HPDE6-E6E7 (cell line): ENCODE data around the gene CHCHD6.

ENCODE experiments used
- DNase-seq: peaks from one replicate; pipeline ENCODE4 v3.0.0; 2011; ENCODE audit warnings: missing footprints; ENCODE audit errors: extremely low spot score

Gene CHCHD6

DNA sequence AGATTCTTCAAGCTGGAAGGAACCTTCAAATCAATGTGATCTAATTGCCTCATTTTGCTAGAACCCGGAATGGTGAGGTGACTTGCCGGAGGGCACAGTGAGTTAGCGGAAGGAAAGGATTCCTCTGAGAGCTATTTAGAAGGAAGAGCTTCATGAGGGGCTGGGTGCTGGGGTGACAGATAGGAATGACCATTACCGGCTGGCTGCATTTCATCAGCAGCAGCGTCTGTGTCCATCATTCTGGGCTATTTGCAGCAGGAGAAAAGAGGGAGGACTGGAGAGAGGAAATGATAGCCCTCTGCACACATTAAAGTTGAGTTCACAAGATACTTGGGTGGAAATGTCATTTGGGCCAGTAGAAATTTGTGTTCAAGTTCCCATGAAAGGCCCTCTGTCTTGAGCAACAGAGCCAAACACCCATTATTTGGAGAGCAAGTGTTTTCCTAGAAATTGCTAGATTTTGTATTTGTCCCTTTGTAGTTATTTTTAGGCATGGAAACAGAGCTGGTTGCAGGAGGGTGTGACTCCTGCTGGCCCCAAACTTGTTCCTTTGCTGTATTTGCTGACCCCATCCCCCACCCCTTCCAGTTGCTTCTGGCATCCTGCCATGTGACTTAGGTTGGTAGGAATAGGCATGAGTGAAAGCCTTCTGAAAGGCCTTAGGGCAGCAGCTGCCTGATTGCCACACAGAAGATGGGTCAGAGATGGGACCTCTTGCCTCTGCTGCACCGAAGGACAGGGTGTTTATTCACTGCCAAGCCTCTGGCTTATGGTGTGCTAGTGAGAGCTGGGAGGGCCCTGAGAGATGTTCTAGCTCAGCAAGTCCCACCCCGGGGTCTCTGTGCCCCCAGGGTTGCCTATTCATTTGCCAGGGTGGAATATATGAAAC, 191.4 kb downstream of the CHCHD6 start:
- peak; percentile 60 for DNase-seq

DNA sequence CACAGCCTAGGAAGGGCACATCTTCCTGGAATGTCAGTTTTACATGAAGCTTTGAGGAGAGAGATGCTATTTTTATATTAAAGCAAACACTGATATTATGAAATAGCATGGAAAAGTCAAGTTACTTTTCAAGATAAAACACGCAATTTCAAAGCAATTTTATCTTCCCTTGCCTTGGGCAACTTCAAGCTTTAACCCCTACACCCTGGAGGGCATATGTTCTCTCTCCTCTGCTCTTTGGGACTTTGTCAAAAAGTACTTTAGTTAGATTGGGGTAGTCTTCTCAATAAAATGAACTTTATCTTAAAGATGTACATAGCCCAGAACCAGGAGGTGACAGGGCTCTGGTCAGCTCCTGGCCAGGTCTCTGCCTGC, 192.0 kb downstream of the CHCHD6 start:
- no peak for DNase-seq

DNA sequence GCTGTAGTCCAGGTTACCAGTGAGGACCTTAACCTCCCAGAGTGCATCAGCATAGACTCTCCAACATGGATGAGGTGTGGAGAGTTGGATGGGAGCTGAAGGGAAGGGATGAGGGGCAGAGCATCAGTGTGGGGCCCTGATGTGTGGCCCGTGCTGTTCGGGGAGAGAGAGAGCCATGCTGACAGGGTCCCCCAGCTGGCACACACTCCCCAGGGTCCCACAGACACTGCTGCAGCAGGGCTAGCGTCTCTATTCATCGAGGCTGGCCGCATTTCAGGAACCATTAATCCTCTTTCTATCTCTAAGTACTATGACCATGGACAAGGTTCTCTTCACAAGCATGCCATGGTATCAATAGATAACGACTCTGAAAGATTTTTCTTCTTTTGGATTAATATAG, 192.9 kb downstream of the CHCHD6 start:
- DNase-seq: no peak

DNA sequence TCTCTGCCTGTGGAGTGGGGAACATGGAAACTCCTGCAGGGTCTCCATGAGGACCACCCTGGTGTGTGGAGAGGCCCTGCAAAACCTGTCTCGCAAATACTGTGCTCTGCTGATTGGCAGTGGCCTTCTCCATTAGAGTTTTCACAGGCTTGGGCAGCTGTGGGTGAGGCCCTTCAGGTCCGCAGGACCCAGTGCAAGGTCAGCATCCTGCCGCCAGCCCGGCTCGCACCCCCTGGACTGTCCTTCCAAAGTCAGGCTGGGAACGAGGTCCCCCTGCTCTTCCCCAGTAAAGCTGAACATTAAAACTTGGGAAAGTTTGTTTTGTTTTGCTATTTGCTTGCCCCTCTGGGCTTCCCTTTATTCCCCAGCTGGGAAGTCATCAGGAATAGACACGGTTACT, 193.9 kb downstream of the CHCHD6 start:
- DNase-seq: no peak

DNA sequence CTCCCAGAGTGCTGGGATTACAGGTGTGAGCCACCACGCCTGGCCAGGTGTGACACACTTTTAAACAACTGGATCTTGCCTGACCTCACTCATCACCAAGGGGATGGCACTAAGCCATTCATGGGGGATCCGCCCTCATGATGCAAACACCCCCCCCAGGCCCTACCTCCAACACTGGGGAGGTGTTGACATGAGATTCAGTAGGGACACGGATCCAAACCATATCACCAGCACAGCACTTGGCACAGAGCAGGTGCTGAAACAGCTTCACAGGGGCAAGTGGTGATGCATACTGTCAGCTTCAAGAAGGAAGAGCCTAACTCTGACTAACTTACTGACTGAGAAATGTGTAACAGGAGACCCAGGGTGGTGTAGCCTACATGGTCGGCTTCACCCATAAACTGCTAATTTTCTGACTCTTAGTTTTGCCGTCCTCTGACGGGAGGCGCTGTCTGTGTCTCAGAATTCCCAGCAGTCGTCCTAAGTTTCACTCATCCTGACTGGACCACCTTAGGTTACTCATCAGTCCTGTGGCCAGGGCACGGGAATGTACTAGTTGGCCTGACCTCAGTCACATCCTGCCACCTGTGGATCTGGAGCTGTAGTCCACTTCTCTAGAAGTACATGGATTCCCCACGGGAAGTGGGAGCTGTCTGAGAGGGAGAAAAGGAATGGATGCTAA, 197.0 kb downstream of the CHCHD6 start:
- no peak for DNase-seq

DNA sequence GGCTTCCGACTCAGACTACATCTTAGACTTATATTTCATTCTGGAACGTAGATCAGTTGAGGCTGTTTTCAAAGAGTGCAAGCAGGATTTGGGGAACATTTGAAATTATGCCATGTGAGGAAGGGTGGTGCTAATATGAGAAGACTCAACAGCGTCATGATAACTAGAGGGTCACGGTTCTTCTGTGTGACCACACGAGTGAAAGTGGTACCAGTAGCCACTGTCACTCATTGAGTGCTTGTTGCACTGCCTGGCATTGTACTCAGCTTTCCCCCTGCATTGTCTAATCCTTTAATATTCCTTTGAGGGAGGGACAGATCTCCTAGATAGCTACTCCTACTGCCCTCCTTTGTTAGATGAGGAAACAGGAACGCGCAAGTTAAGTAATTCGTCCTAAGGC, 197.6 kb downstream of the CHCHD6 start:
- no peak for DNase-seq

DNA sequence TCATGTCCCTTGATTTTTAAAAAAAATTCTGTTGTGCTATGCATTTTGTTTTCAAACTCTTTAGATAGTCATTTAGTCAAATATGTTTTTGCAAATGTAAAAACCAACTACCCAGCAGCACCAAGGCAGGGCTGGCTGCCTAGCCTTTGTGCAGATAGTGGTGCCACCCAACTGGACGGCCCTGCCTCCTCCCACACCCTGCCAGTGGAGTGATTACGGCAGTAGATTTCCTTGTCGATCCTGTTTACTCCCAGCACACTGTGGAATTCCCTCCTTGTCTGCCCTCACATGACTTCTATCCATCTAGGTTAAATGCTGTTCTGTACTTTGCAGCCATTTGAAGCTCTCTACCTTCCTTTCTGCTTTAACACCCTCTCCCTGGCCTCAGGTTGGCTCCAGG, 199.5 kb downstream of the CHCHD6 start:
- no peak for DNase-seq

DNA sequence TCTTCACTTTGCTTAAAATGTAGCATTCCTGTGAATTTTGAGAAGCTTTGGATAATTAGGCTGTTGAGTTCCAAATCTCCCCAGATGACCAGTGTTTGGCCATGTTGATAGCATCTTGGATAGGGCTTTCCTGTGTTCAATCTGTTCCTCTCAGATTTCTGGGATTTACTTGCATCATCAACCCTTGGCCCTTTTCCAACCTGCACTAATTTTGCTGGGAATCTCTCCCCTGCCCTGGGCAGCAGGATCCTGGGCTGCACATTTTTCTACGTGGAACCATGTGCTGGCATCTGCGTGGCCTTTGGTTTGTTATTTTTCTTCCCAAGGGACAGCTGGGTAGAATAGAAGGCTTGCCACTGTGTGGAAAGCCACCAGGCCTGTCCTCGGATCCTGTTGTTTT, 203.5 kb downstream of the CHCHD6 start:
- DNase-seq: no peak

DNA sequence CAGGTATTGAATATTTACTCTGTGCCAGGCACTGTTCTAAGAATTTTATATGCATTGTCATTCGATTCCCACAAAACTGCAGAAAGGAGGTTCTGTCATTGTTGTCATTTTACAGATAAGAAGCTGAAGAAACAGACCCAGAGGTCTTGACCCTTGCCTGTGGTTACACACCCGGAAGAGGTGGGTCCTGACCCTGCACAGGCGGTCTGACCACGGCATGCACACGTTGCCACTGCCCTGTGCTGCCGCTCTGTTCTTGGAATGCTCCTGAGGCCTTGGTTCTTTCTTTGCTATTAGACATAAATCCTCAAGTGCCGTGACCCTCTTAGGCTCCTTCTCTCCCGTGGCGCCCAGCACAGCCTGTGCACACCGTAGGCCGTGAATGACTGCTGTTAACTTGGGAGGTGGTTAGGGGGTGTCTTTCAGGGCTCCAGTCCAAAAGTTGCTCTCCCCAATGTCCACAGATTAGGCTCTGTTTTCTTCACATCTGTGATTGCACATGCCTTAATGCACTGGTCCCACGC, 204.8 kb downstream of the CHCHD6 start:
- DNase-seq: no peak

DNA sequence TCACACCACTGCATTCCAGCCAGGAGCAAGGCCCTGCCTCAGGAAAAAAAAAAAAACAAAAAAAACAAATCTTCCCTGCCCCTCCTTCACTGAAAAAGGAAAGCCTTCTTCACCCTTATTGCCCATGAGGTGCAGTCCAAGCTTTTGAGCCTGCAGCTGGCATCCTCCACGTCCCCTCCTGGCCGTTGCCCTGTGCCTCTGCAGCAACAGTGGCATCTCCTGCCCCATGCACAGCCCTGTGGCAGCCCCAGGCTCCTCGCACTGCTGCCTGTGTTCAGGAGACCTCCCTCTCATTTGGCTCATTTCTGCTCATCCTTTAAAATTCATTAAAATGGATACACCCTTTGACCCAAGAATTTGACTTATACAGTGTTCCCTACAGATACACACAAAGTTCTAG, 206.2 kb downstream of the CHCHD6 start:
- no peak for DNase-seq

DNA sequence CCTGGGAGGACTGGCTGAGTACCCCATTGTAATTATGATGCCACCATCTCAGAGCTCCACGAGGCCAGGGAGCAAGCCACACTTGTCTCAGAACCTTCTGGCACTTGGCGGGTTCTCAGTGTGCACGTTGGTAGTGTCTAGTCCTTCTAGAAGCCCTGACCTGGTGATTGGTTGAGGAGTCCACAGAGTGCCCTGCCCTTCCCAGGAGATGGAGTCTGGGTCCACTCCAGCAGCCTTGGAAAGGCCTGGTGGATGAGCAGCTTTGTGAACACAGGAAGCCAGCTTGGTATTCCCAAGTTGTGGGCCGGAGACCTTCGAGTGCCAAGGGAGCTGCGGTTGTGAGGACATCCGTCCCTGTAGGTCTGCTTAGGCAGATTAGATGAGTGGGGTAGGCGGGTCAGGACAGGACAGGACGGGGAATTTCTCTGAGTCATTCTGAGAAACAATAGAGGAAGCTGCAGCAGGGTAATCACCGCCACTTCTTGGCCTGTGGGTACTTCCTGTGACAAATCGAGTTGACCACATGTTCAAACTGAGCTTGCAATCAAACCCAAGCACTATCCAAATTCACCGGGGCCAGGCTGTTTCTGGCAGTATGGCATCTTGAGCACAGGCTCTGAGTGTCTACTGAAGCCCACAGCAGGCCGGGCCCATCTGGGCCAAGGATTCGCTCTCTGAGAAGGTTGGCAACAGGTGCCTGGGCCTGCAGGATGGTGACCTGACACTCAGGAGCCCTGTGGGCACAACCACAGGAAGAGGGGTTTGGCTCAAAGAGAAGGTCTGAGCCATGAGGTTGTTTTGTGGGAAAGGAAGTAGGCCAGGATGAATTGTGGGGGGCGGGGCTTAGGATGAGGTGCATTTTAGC, 207.4 kb downstream of the CHCHD6 start:
- peak; percentile 96 for DNase-seq

DNA sequence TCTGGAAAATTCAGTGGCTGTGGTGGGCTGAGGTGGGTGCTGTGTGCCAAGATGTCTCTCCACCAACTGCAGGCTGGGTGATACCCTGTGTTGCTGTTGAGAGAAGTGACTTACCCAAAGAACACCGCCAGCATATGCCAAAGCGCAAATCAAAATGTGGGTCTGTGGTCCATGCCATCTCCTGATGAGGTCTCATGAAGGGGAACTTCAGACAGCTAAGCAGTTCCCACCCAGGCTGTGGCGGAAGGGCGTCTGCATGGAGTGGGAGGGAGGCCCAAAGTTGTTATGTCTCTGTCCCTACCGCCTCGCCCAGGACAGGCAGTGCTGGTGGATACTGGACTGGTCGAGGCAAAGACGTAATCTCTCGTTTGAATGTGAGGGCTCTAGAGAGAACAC, 208.0 kb downstream of the CHCHD6 start:
- no peak for DNase-seq

DNA sequence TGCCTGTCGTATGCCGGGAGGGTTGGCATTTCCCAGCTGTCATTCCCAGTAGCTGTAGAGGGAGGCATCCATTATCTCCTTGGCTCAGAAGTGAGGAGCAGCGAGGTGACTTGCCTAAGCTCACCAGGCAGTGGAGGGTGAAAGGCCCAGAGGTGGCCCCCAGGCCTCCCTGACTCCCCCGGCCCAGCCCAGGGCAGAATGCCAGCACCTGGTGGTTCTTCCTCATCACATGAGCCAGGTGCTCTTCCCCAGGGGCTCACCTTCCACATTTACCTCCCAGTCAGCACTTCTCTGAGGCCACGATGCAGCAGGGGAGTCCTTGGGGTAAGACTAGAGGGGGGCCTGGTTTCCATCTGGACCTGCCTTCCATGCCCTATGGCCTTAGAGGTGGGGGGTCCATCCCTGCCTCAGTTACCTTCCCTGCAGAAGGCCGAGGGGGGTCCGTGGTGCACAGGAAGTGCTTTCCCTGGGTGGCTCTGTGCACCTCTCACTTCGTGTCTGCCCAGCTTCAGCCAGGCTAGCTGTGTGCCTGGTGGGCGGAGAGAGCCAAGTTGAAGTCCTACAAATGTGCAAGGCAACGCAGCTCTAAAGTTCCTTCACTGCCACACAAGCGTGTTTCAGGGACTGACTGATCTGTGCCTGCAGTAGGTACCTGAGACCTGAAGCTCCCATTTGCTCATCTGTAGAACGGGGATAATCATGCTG, 208.6 kb downstream of the CHCHD6 start:
- no peak for DNase-seq

DNA sequence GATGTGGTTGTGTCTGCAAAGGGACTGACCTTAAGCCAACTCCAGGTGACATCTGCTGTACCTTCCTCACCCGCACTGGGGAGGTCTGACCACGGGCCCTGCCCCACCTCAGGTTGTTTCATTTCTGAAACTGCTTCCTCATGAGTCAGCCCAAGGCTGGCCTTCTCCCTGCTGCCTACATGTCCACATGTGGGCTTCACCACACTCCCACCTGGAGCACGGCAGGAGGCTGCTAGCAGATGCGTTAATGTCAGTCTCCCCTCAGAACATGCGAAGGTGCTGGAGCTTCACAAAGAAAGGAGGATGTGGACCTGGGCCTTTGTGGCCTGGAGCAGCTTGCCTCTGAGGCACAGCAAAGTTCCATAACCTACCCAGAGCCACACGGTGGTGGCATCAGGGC, 209.5 kb downstream of the CHCHD6 start:
- DNase-seq: peak; percentile 40

DNA sequence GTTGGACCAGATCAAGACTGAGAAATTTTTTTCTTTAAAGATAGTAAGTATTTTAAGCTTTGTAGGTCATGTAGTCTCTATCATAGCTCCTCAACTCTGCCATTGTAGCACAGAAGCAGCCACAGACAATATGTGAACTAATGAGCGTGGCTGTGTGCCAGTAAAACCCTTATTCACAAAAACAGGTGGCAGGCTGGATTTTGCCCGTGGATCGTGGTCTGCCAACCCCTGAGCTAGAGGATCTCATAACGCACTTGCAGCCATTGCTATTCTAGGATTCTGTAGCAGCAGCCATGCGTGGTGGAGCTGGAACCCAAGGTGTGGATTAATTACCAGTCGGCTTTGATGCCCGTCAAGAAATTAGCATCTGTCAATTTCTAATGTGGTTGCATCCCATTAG, 210.2 kb downstream of the CHCHD6 start:
- DNase-seq: no peak

DNA sequence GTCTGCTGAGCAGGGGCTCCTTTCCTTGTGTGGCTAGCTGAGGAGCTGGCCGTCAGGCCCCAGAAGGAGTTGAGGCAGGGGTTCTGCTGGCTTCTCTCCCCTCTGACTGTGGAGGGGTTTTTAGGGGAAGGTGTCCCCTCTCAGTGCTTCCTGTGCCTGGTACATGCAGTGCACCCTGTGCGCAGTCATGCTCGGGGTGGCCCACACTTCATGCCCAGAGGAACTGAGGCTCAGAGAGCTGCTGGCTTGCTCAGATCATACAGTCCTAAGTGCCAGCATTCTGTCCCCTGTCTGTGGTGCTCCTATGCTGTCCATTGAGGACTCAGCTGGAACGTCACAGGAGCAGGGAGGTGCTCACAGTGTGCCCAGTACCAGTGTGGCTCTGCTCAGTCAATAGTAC, 211.0 kb downstream of the CHCHD6 start:
- DNase-seq: no peak

DNA sequence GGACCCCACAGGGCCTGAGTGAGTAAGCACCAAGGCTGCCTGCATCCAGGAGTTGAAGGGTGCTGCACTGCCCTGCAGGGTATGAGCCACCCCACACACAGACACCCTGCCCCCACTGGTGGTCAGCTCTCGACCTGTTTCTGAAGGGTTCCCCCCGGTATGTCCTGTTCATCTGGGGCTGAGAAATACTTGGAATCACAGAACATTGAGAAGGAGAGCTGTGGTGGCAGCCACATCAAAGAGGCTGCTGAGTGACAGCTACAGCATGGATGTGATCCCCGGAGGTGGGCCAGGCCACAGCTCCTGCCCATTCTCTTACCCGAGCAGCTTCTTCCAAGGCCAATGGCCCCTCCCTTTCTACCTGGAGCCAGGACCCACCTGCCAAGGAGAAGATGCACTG, 212.5 kb downstream of the CHCHD6 start:
- DNase-seq: no peak

DNA sequence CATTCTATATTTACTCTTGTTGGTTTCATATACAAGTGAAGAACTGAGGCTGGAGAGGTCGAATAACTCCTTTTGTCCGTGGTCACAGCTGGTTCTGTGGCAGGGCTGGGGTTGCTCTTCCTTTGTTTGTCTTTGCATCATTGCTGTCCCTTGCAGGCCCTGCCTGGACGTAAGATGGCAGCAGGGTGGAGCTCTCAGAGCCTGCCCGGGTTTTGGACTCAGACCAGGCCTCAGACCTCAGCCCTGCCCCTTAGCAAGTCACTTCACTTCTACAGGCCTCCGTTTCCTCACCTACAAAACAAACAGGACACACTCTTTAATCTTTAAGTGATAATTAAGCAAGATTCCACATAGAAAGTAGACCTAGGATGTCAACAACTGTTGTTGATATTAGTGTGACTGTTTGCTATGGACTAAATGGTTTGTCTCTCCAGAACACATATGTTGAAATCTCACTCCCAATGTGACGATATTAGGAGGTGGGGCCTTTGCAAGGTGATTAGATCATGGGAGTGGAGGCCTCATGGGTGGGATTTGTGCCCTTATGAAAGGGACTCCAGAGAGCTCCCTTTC, 213.3 kb downstream of the CHCHD6 start:
- DNase-seq: no peak

DNA sequence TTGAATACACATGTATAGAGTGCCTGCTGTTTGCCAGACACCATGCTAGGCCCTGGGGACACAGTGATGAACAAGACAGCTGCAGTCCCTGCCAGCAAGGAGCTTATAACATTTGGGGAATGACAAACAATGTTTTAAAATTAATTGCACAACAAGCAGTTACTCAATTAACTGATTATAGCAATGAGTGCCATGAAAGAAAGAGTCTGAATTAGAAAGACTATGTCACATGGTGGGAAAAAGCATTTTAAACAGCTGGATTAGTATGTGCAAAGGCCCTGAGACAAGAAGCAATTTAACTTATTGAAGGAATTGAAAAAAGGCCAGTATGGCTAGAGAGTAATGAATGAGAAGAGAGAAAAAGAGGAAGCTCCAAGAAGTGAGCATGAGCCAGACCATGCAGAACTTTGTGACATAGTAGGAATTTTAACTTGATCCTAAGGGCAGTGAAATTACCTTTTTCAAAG, 214.3 kb downstream of the CHCHD6 start:
- DNase-seq: no peak

DNA sequence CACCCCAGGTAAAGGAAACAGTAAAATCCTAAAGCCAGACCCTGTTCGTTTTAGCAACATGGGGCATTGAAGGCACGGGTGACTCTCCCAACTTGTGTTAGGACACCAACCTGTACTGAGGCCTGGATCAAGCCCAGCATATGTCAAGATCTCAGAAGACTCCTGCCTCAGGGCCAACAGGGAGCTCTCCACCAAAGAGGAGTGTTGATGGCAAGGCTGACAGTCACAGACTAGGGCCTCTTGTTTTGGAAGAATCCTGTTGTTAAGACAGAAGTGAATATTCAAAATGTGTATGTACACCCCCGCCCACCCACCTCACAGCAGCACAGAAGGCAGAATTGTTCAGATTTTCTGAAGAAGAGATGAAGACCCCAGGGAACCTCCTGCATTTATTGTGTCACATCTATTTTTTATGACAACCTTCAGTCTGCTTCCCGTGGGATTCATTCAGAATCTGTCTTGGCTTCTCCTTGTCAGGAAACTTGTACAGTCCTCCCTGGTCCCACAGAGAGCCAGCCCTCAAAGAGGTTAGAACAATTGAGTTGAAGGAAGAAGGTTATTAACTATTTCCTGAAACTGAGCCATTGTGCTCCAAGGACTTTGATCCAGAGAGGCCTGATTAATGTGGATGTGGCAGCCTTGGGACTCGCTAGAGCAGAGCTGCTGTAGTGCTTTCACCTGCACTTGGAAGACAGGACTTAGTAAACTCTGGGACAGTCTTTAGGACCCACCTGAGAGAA, 217.2 kb downstream of the CHCHD6 start:
- DNase-seq: no peak
